ENCODE results near the gene LRRTM3.

Gene LRRTM3

GRCh38 chr10:67140641-67141040, 214.8 kb downstream of the LRRTM3 start:
- no peak for DNase-seq (ENCODE audit: low spot score)

GRCh38 chr10:67141300-67141699, 215.5 kb downstream of the LRRTM3 start:
- DNase-seq (ENCODE audit: low spot score), result no peak

- DNase-seq (ENCODE audit: low spot score), result no peak
Observed at GRCh38 chr10:67144530-67144929, 218.7 kb downstream of the LRRTM3 start.

All from RKO (cell line).